Panc1 (cell line): ENCODE data around the gene PPM1L. TPM values are rescaled to one million over a fixed set of nuclear protein-coding genes. Genes with fewer than 3 reads are reported as not detected.

ENCODE experiments used
- ATAC-seq: fragments of 200-7000 bp; cut with Tn5 transposase; 2 replicates; pipeline ENCODE4 v1.9.1; 2020; ENCODE audit warnings: mild to moderate bottlenecking, moderate library complexity
- BruUV-seq: library from RNA; stranded (reverse); fragments of 400-500 nt; replicated peaks from 2 replicates; lab custom pipeline; 2021; lab: Mats Ljungman, UMichigan
- CTCF ChIA-PET: fragments of 300-600 bp; sonication (Branson Sonifier 250); formaldehyde crosslinking; loops from one replicate; lab custom pipeline; 2022; ENCODE audit warnings: antibody characterized with exemption; lab: Charles Lee
- POLR2A ChIA-PET: fragments of 300-600 bp; sonication (Branson Sonifier 250); formaldehyde crosslinking; loops from one replicate; lab custom pipeline; 2022; ENCODE audit warnings: antibody characterized with exemption; lab: Charles Lee
- DNase-seq: peaks from one replicate; pipeline ENCODE4 v3.0.0-alpha.2; 2010; ENCODE audit warnings: low read depth, low spot score
- H3K27ac ChIP-seq: 2 replicates; pipeline ENCODE4 v1.5.1; 2011; ENCODE audit warnings: mild to moderate bottlenecking, low read length, inconsistent platforms
- H3K27me3 ChIP-seq: fragments of 200-500 bp; sonication (Bioruptor generic); 2 replicates; pipeline ENCODE4 v1.6.0; 2014; ENCODE audit warnings: low read length, inconsistent platforms; ENCODE audit not compliant: control insufficient read depth, insufficient read depth
- H3K36me3 ChIP-seq: fragments of 200-500 bp; sonication (Bioruptor generic); 2 replicates; pipeline ENCODE4 v1.5.1; 2014; ENCODE audit warnings: inconsistent platforms, mild to moderate bottlenecking, low read length, moderate library complexity; ENCODE audit not compliant: control insufficient read depth, insufficient read depth
- H3K4me1 ChIP-seq: 2 replicates; pipeline ENCODE4 v1.5.1; 2011; ENCODE audit warnings: inconsistent platforms, mild to moderate bottlenecking, low read length, moderate library complexity; ENCODE audit not compliant: control insufficient read depth, insufficient read depth
- H3K4me3 ChIP-seq, 2 experiments: 2 replicates each; pipeline ENCODE4 v1.5.1; 2011 to 2012; ENCODE audit warnings: low read depth in 2 of 2, low read length in 2 of 2, mild to moderate bottlenecking in 2 of 2, inconsistent platforms in 1 of 2, moderate library complexity in 1 of 2
- H3K9me3 ChIP-seq: fragments of 200-500 bp; sonication (Bioruptor generic); 2 replicates; pipeline ENCODE4 v1.5.1; 2014; ENCODE audit warnings: low read depth, mild to moderate bottlenecking, inconsistent platforms, low read length, moderate library complexity; ENCODE audit not compliant: control insufficient read depth, insufficient read depth
- CTCF ChIP-seq: fragments of 450-650 bp; IDR thresholded peaks from 2 replicates; pipeline ENCODE4 v1.5.1; 2017; ENCODE audit warnings: mild to moderate bottlenecking
- POLR2AphosphoS5 ChIP-seq: IDR thresholded peaks from 2 replicates; pipeline ENCODE4 v1.6.1; 2012; ENCODE audit warnings: mild to moderate bottlenecking, low read depth, low read length, moderate library complexity
- REST ChIP-seq, 2 experiments: IDR thresholded peaks; 2 replicates each; pipeline ENCODE4 v1.6.1; 2011 to 2012; ENCODE audit warnings: low read depth in 2 of 2, control low read depth in 1 of 2, low read length in 1 of 2, mild to moderate bottlenecking in 1 of 2, moderate library complexity in 1 of 2; ENCODE audit not compliant: insufficient read depth in 1 of 2
- SIN3A ChIP-seq: IDR thresholded peaks from 2 replicates; pipeline ENCODE4 v1.6.1; 2012; ENCODE audit warnings: low read depth, mild to moderate bottlenecking, low read length, moderate library complexity, borderline replicate concordance; ENCODE audit not compliant: insufficient read depth
- TCF7L2 ChIP-seq: IDR thresholded peaks from 2 replicates; pipeline ENCODE4 v1.6.1; 2011; ENCODE audit warnings: mild to moderate bottlenecking, low read depth, low read length, inconsistent platforms
- in situ Hi-C: cut with HindIII; loops from 2 replicates; pipeline ENCODE4 v1.10.0; 2016; ENCODE audit warnings: low sequenced_read_pairs, low pct_unique_long_range_greater_than_20kb
- intact Hi-C: fragments of 100-400 bp; cut with micrococcal nuclease; formaldehyde crosslinking; loops from one replicate; pipeline ENCODE4 v1.10.0; 2022; ENCODE audit not compliant: unreplicated experiment
- total RNA-seq: library from RNA; stranded (reverse); gene quantifications from one replicate; pipeline ENCODE4 v1.2.1, GENCODE V29; 2021; ENCODE audit not compliant: unreplicated experiment

The PPM1L gene
- total RNA-seq, 1 experiment from 2014 or later = 23.8 TPM

GRCh38 chr3:161064413-161064812, 308.4 kb downstream of the PPM1L start:
- POLR2A ChIA-PET = interaction anchor here (0.7 kb wide), 1 partner anchor 1075 kb away, joined by 3 read pairs; no protein-coding TSS in a partner anchor
- Histone ChIP-seq H3K27me3 (no peaks in the 10 kb centered on the region), H3K4me3 (no peak overlapping the region), H3K9me3 (no peaks in the 10 kb centered on the region), H3K4me1 (peaks cover 6% of the 10 kb centered on the region), H3K36me3 (no peaks in the 10 kb centered on the region), H3K27ac (no peak overlapping the region)
- intact Hi-C loops = no loop called here
- in situ Hi-C loops = no loop called here
- no peak for TF ChIP-seq TCF7L2
- CTCF ChIA-PET = no interaction called here
- ATAC-seq = no peak
- no peak for DNase-seq
- no TSS peak for BruUV-seq

DNA sequence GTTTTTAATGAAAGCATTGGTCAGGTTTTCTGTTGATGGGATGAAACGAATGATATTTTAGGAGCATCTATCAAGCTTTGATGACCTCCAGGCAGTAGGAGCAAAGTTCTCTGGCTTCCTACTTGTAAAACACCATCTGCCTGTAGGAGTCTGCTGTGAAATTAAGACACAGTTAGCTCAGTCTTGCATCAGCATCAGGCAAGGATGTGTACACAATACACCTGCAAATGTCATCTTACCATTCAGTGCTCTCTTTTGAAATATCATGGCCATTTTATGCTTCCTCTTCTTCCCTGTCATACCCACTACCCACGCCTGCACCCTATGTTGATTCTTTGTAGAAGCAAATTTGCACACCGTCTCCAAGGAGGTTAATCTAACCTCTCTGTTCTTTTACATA, 310.9 kb downstream of the PPM1L start:
- H3K4me1 ChIP-seq = peaks cover 27% of the 10 kb centered on the region
- H3K27me3 ChIP-seq = no peaks in the 10 kb centered on the region
- no peak for ATAC-seq
- H3K36me3 ChIP-seq = no peaks in the 10 kb centered on the region
- H3K4me3 ChIP-seq = no peak overlapping the region
- CTCF ChIA-PET = no interaction called here
- H3K9me3 ChIP-seq = no peaks in the 10 kb centered on the region
- intact Hi-C loops = no loop called here
- in situ Hi-C loops = no loop called here
- no peak for TF ChIP-seq POLR2AphosphoS5
- TF ChIP-seq REST (IDR thresholded peaks at IDR 0.05; ENCODE audit: insufficient read depth in 1 of 2, low read depth in 2 of 2, low read length in 1 of 2) = no peak
- TF ChIP-seq SIN3A = no peak
- TF ChIP-seq CTCF = no peak
- POLR2A ChIA-PET = no interaction called here
- no peak for DNase-seq
- no TSS peak for BruUV-seq
- peak overlapping the region; percentile 30; the same call in 1 of the 2 replicates for H3K27ac ChIP-seq

GRCh38 chr3:161067335-161067734, 311.3 kb downstream of the PPM1L start:
- BruUV-seq = no TSS peak
- Histone ChIP-seq H3K9me3 (no peaks in the 10 kb centered on the region), H3K27me3 (no peaks in the 10 kb centered on the region), H3K27ac (peak overlapping the region; percentile 30; the same call in 1 of the 2 replicates), H3K4me1 (peaks cover 27% of the 10 kb centered on the region), H3K36me3 (no peaks in the 10 kb centered on the region), H3K4me3 (no peak overlapping the region)
- POLR2A ChIA-PET = no interaction called here
- in situ Hi-C loops (no loop called here), intact Hi-C loops (no loop called here)
- TF ChIP-seq CTCF (no peak), SIN3A (no peak), POLR2AphosphoS5 (no peak)
- no peak for DNase-seq
- no peak for ATAC-seq
- CTCF ChIA-PET = no interaction called here
